Liver (tissue), 9 donors: Measurements from ENCODE around the gene PDK2. TPM values are rescaled to one million over a fixed set of nuclear protein-coding genes. Genes with fewer than 3 reads are reported as not detected.

Source experiments
- DNase-seq: peaks from one replicate; pipeline ENCODE4 v3.0.0-alpha.2; 2017; ENCODE audit warnings: low spot score
- H3K27ac ChIP-seq, 2 donors: one replicate each; pipeline ENCODE4 v1.7.0; 2013; ENCODE audit warnings: inconsistent platforms in 2 of 2, low read length in 2 of 2, control low read depth in 1 of 2, low read depth in 1 of 2, mild to moderate bottlenecking in 1 of 2
- H3K27me3 ChIP-seq, 4 donors: one replicate each; pipeline versions ENCODE4 v1.6.1 to v1.7.0; 2013; ENCODE audit warnings: low read length in 3 of 4, inconsistent platforms in 1 of 4, mild to moderate bottlenecking in 1 of 4, moderate library complexity in 1 of 4; ENCODE audit not compliant: control insufficient read depth in 4 of 4, insufficient read depth in 4 of 4
- H3K36me3 ChIP-seq, 4 donors: one replicate each; pipeline versions ENCODE4 v1.6.1 to v1.7.0; 2013; ENCODE audit warnings: low read length in 3 of 4, mild to moderate bottlenecking in 3 of 4, low read depth in 1 of 4, moderate library complexity in 1 of 4; ENCODE audit not compliant: control insufficient read depth in 4 of 4, insufficient read depth in 3 of 4
- H3K4me1 ChIP-seq, 4 donors: one replicate each; pipeline versions ENCODE4 v1.6.1 to v1.7.0; 2013; ENCODE audit warnings: low read length in 3 of 4, mild to moderate bottlenecking in 3 of 4, moderate library complexity in 1 of 4; ENCODE audit not compliant: control insufficient read depth in 4 of 4, insufficient read depth in 4 of 4
- H3K4me3 ChIP-seq, 3 donors: one replicate each; pipeline versions ENCODE4 v1.6.1 to v1.7.0; 2013; ENCODE audit warnings: low read length in 3 of 3, control low read depth in 1 of 3, low read depth in 1 of 3, mild to moderate bottlenecking in 1 of 3
- H3K9ac ChIP-seq, 2 donors: one replicate each; pipeline ENCODE4 v1.7.0; 2013; ENCODE audit warnings: low read length in 2 of 2, mild to moderate bottlenecking in 2 of 2, moderate library complexity in 2 of 2, control low read depth in 1 of 2, low read depth in 1 of 2
- H3K9me3 ChIP-seq, 4 donors: one replicate each; pipeline versions ENCODE4 v1.6.1 to v1.7.0; 2013; ENCODE audit warnings: low read length in 3 of 4; ENCODE audit not compliant: control insufficient read depth in 4 of 4
- ATF3 ChIP-seq: IDR thresholded peaks from 2 replicates; pipeline ENCODE4 v1.6.1; 2016; ENCODE audit warnings: antibody characterized with exemption
- CTCF ChIP-seq: fragments of 150-350 bp; IDR thresholded peaks from 2 replicates; pipeline ENCODE4 v1.5.1; 2017; ENCODE audit warnings: improper control_type of control experiment, low read depth, low read length; ENCODE audit not compliant: missing input control
- EGR1 ChIP-seq, 2 donors: IDR thresholded peaks; 2 replicates each; pipeline ENCODE4 v1.6.1; 2016 to 2018; ENCODE audit warnings: antibody characterized with exemption in 2 of 2, low read depth in 2 of 2
- FOXA1 ChIP-seq: IDR thresholded peaks from 2 replicates; pipeline ENCODE4 v1.6.1; 2016; ENCODE audit warnings: antibody characterized with exemption
- FOXA2 ChIP-seq: IDR thresholded peaks from 2 replicates; pipeline ENCODE4 v1.6.1; 2016; ENCODE audit warnings: antibody characterized with exemption
- GABPA ChIP-seq, 2 donors: IDR thresholded peaks in 1 of 2; conservative IDR thresholded peaks in 1 of 2; 2 replicates each; pipeline ENCODE4 v1.6.1; 2016; ENCODE audit warnings: antibody characterized with exemption in 2 of 2, mild to moderate bottlenecking in 1 of 2, moderate library complexity in 1 of 2
- HNF4A ChIP-seq, 2 donors: conservative IDR thresholded peaks; 2 replicates each; pipeline ENCODE4 v1.6.1; 2016; ENCODE audit warnings: antibody characterized with exemption in 2 of 2, mild to moderate bottlenecking in 2 of 2
- HNF4G ChIP-seq: IDR thresholded peaks from 2 replicates; pipeline ENCODE4 v1.6.1; 2016; ENCODE audit warnings: antibody characterized with exemption
- JUND ChIP-seq, 2 donors: IDR thresholded peaks; 2 replicates each; pipeline ENCODE4 v1.6.1; 2016; ENCODE audit warnings: antibody characterized with exemption in 2 of 2
- MAX ChIP-seq: IDR thresholded peaks from 2 replicates; pipeline ENCODE4 v1.6.1; 2016; ENCODE audit warnings: antibody characterized with exemption
- NR2F2 ChIP-seq: IDR thresholded peaks from 2 replicates; pipeline ENCODE4 v1.6.1; 2016; ENCODE audit warnings: antibody characterized with exemption
- RAD21 ChIP-seq, 2 donors: IDR thresholded peaks; 2 replicates each; pipeline ENCODE4 v1.6.1; 2016; ENCODE audit warnings: antibody characterized with exemption in 2 of 2, mild to moderate bottlenecking in 2 of 2
- REST ChIP-seq: IDR thresholded peaks from 2 replicates; pipeline ENCODE4 v1.6.1; 2016; ENCODE audit warnings: antibody characterized with exemption, mild to moderate bottlenecking
- RXRA ChIP-seq, 2 donors: IDR thresholded peaks; 2 replicates each; pipeline ENCODE4 v1.6.1; 2017 to 2018; ENCODE audit warnings: antibody characterized with exemption in 2 of 2, mild to moderate bottlenecking in 1 of 2
- SP1 ChIP-seq: IDR thresholded peaks from 2 replicates; pipeline ENCODE4 v1.6.1; 2018; ENCODE audit warnings: antibody characterized with exemption, mild to moderate bottlenecking
- TAF1 ChIP-seq: conservative IDR thresholded peaks from 2 replicates; pipeline ENCODE4 v1.6.1; 2016; ENCODE audit warnings: antibody characterized with exemption, mild to moderate bottlenecking
- YY1 ChIP-seq: IDR thresholded peaks from 2 replicates; pipeline ENCODE4 v1.6.1; 2016; ENCODE audit warnings: antibody characterized with exemption, mild to moderate bottlenecking
- ZBTB33 ChIP-seq: IDR thresholded peaks from 2 replicates; pipeline ENCODE4 v1.6.1; 2016; ENCODE audit warnings: antibody characterized with exemption
- WGBS: extraction: QIAGEN DNeasy Blood & Tissue Kit; methylation state at CpG from one replicate; pipeline ENCODE4 v1.1.7; 2013; 5-methylcytosine and 5-hydroxymethylcytosine counted together
- polyA plus RNA-seq, 2 donors: library from polyadenylated mRNA; stranded (reverse) in 1 of 2; unstranded in 1 of 2; fragments of 200-250 nt in 1 of 2; fragments of >200 nt in 1 of 2; fragmentation: Nextera tagmentation in 1 of 2; extraction: Ambion mirVana in 1 of 2; gene quantifications; one replicate each; pipeline versions ENCODE4 v1.2.1 to v1.2.3, GENCODE V29; 2013 to 2015
- total RNA-seq, 2 donors: library from RNA; depleted of rRNA; stranded (reverse); fragments of >200 nt; gene quantifications; one replicate each; pipeline ENCODE4 v1.2.3, GENCODE V29; 2014
- donor health status: healthy.
- donor health status: healthy.
- donor health status: healthy.
- donor health status: healthy.
- donor health status: healthy.

Gene PDK2
- total and polyA plus RNA-seq, 4 donors: 8.6 to 36.6 (median 28.5) TPM

GRCh38 chr17:50153650-50154575, 58.8 kb downstream of the PDK2 start:
- Histone ChIP-seq H3K4me1 (peaks cover 1 to 25% (median 16%) of the 10 kb centered on the region in 4 donors), H3K27ac (no peak overlapping the region), H3K36me3 (no peaks in the 10 kb centered on the region), H3K9ac (peak overlapping the region in 1 of 2 donors; percentile 44), H3K27me3 (no peaks in the 10 kb centered on the region), H3K4me3 (no peak overlapping the region), H3K9me3 (no peaks in the 10 kb centered on the region)
- peak; percentile 79 for DNase-seq
- TF ChIP-seq REST (no peak), RXRA (IDR thresholded peaks at IDR 0.05) (peak; percentile 42 to 59)
- WGBS: 65% methylated on average over 16 of the region's 16 CpGs

- no peak overlapping the region for H3K27ac ChIP-seq
- H3K4me3 ChIP-seq: no peak overlapping the region
- peaks cover 1 to 25% (median 16%) of the 10 kb centered on the region in 4 donors for H3K4me1 ChIP-seq
- no peak overlapping the region for H3K9ac ChIP-seq
- 50% methylated on average over 1 of the region's 1 CpG for WGBS
- H3K36me3 ChIP-seq: no peaks in the 10 kb centered on the region
- no peaks in the 10 kb centered on the region for H3K27me3 ChIP-seq
- DNase-seq: no peak
- TF ChIP-seq ATF3 (no peak), NR2F2 (no peak), TAF1 (no peak), REST (no peak), YY1 (no peak), CTCF (no peak), FOXA1 (no peak), MAX (no peak), EGR1 (IDR thresholded peaks at IDR 0.05; ENCODE audit: low read depth in 2 of 2) (no peak), FOXA2 (no peak), HNF4A (conservative IDR thresholded peaks at IDR 0.05) (no peak), SP1 (no peak), RAD21 (IDR thresholded peaks at IDR 0.05) (no peak), JUND (IDR thresholded peaks at IDR 0.05) (no peak), RXRA (IDR thresholded peaks at IDR 0.05) (no peak), GABPA (IDR thresholded peaks at IDR 0.05 in 1 of 2, conservative IDR thresholded peaks at IDR 0.05 in 1 of 2) (no peak), HNF4G (no peak), ZBTB33 (no peak)
- no peaks in the 10 kb centered on the region for H3K9me3 ChIP-seq
Measured at GRCh38 chr17:50154604-50155003, 59.5 kb downstream of the PDK2 start.
